ENCODE data around the gene NCKAP1.
A peak's percentile ranks its signal among the peaks of the same experiment; 100 is the strongest.

NCKAP1 gene

GRCh38 chr2:183078163-183078463 is 39.9 kb upstream of the NCKAP1 start:
- Histone ChIP-seq H3K4me3 (ENCODE audit: severe bottlenecking) (peak overlapping the region; percentile 52), H3K27ac (ENCODE audit: poor library complexity, severe bottlenecking) (peak overlapping the region; percentile 62), H3K4me1 (ENCODE audit: insufficient read depth, poor library complexity, severe bottlenecking) (peaks cover 11% of the 10 kb centered on the region), H3K9me3 (ENCODE audit: severe bottlenecking) (no peaks in the 10 kb centered on the region), H3K36me3 (ENCODE audit: low read depth) (no peaks in the 10 kb centered on the region), H3K27me3 (ENCODE audit: insufficient read depth, poor library complexity, severe bottlenecking) (no peaks in the 10 kb centered on the region)
- ATAC-seq (ENCODE audit: low read depth): peak; percentile 42; the same call in 1 of the 3 replicates
- no peak for TF ChIP-seq CTCF (IDR thresholded peaks at IDR 0.05; ENCODE audit: poor library complexity, severe bottlenecking)
- no peak for DNase-seq (ENCODE audit: low spot score)

- Histone ChIP-seq H3K27ac (ENCODE audit: poor library complexity, severe bottlenecking) (no peak overlapping the region), H3K9me3 (ENCODE audit: severe bottlenecking) (no peaks in the 10 kb centered on the region), H3K4me1 (ENCODE audit: insufficient read depth, poor library complexity, severe bottlenecking) (no peaks in the 10 kb centered on the region), H3K36me3 (ENCODE audit: low read depth) (no peaks in the 10 kb centered on the region), H3K27me3 (ENCODE audit: insufficient read depth, poor library complexity, severe bottlenecking) (no peaks in the 10 kb centered on the region), H3K4me3 (ENCODE audit: severe bottlenecking) (no peak overlapping the region)
- no peak for TF ChIP-seq CTCF (IDR thresholded peaks at IDR 0.05; ENCODE audit: poor library complexity, severe bottlenecking)
- no peak for DNase-seq (ENCODE audit: low spot score)
- no peak for ATAC-seq (ENCODE audit: low read depth)
Measured at GRCh38 chr2:183072177-183072576, 33.9 kb upstream of the NCKAP1 start.

- no peak for DNase-seq (ENCODE audit: low spot score)
Measured at GRCh38 chr2:183070942-183071844, 32.9 kb upstream of the NCKAP1 start.

GRCh38 chr2:183069174-183069573 is 30.9 kb upstream of the NCKAP1 start:
- Histone ChIP-seq H3K4me1 (ENCODE audit: insufficient read depth, poor library complexity, severe bottlenecking) (no peaks in the 10 kb centered on the region), H3K9me3 (ENCODE audit: severe bottlenecking) (no peaks in the 10 kb centered on the region), H3K36me3 (ENCODE audit: low read depth) (no peaks in the 10 kb centered on the region), H3K27ac (ENCODE audit: poor library complexity, severe bottlenecking) (no peak overlapping the region), H3K4me3 (ENCODE audit: severe bottlenecking) (no peak overlapping the region), H3K27me3 (ENCODE audit: insufficient read depth, poor library complexity, severe bottlenecking) (no peaks in the 10 kb centered on the region)
- DNase-seq (ENCODE audit: low spot score): no peak
- ATAC-seq (ENCODE audit: low read depth): no peak
- TF ChIP-seq CTCF (IDR thresholded peaks at IDR 0.05; ENCODE audit: poor library complexity, severe bottlenecking): no peak

More at GRCh38 chr2:183070942-183071844, 32.9 kb upstream of the NCKAP1 start:
- H3K27ac ChIP-seq (ENCODE audit: poor library complexity, severe bottlenecking): no peak overlapping the region
- no peaks in the 10 kb centered on the region for H3K9me3 ChIP-seq (ENCODE audit: severe bottlenecking)
- H3K36me3 ChIP-seq (ENCODE audit: low read depth): no peaks in the 10 kb centered on the region
- H3K27me3 ChIP-seq (ENCODE audit: insufficient read depth, poor library complexity, severe bottlenecking): no peaks in the 10 kb centered on the region
- no peaks in the 10 kb centered on the region for H3K4me1 ChIP-seq (ENCODE audit: insufficient read depth, poor library complexity, severe bottlenecking)
- H3K4me3 ChIP-seq (ENCODE audit: severe bottlenecking): no peak overlapping the region
- TF ChIP-seq CTCF (IDR thresholded peaks at IDR 0.05; ENCODE audit: poor library complexity, severe bottlenecking): peak; percentile 13
- no peak for ATAC-seq (ENCODE audit: low read depth)

GRCh38 chr2:183068561-183068960 is 30.3 kb upstream of the NCKAP1 start:
- H3K4me3 ChIP-seq (ENCODE audit: severe bottlenecking): no peak overlapping the region
- DNase-seq (ENCODE audit: low spot score): no peak
- no peaks in the 10 kb centered on the region for H3K9me3 ChIP-seq (ENCODE audit: severe bottlenecking)
- H3K4me1 ChIP-seq (ENCODE audit: insufficient read depth, poor library complexity, severe bottlenecking): no peaks in the 10 kb centered on the region
- no peak for TF ChIP-seq CTCF (IDR thresholded peaks at IDR 0.05; ENCODE audit: poor library complexity, severe bottlenecking)
- no peaks in the 10 kb centered on the region for H3K36me3 ChIP-seq (ENCODE audit: low read depth)
- no peaks in the 10 kb centered on the region for H3K27me3 ChIP-seq (ENCODE audit: insufficient read depth, poor library complexity, severe bottlenecking)
- ATAC-seq (ENCODE audit: low read depth): no peak
- no peak overlapping the region for H3K27ac ChIP-seq (ENCODE audit: poor library complexity, severe bottlenecking)

All from RWPE2 (cell line).